GM12864 (cell line): ENCODE data around the gene SF1.

Experiments
- DNase-seq: peaks from one replicate; pipeline ENCODE4 v3.0.0-alpha.2; 2011; ENCODE audit warnings: low read depth
- H3K4me3 ChIP-seq: 2 replicates; pipeline ENCODE4 v1.5.1; 2011; ENCODE audit warnings: mild to moderate bottlenecking, low read depth, low read length, control low read depth
- TF ChIP-seq, protein P1 (sequence below): IDR thresholded peaks from 2 replicates; pipeline ENCODE4 v1.5.1; 2011; ENCODE audit warnings: low read depth, mild to moderate bottlenecking, moderate library complexity, low read length, control low read depth, inconsistent platforms; ENCODE audit errors: missing control alignments

Gene SF1

DNA sequence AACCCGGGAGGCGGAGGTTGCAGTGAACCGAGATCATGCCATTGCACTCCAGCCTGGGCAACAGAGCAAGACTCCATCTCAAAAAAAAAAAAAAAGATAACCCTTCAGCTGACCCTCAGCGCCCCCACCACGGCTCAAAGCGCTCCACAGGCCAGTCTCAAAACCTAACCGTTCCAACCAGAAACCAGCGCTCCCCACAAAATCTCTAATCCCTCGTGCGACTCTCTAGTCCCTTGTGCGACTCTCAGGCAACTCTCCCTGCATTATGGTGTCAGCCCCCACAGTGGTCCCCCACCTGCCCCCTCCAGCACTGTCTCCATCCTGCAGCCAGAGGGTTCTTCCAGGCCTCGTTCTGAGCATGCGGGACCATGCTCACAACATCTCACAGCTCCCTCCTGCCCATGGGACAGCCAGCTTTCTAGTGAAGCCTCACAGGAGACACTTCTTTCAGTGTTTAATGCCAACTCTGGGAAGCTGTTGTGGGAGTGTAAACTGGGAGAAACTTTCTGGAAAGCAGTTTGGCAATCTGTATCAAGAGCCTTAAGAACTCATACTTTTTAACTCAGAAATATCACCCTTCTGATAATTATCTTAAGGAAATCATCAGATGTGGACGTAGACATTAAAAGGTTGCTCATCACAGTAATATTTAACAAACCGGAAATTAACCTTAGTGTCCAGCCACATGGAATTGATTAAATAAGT, 30.2 kb downstream of the SF1 start:
- DNase-seq, result no peak
- TF ChIP-seq, protein P1, sequence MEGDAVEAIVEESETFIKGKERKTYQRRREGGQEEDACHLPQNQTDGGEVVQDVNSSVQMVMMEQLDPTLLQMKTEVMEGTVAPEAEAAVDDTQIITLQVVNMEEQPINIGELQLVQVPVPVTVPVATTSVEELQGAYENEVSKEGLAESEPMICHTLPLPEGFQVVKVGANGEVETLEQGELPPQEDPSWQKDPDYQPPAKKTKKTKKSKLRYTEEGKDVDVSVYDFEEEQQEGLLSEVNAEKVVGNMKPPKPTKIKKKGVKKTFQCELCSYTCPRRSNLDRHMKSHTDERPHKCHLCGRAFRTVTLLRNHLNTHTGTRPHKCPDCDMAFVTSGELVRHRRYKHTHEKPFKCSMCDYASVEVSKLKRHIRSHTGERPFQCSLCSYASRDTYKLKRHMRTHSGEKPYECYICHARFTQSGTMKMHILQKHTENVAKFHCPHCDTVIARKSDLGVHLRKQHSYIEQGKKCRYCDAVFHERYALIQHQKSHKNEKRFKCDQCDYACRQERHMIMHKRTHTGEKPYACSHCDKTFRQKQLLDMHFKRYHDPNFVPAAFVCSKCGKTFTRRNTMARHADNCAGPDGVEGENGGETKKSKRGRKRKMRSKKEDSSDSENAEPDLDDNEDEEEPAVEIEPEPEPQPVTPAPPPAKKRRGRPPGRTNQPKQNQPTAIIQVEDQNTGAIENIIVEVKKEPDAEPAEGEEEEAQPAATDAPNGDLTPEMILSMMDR, result no peak

DNA sequence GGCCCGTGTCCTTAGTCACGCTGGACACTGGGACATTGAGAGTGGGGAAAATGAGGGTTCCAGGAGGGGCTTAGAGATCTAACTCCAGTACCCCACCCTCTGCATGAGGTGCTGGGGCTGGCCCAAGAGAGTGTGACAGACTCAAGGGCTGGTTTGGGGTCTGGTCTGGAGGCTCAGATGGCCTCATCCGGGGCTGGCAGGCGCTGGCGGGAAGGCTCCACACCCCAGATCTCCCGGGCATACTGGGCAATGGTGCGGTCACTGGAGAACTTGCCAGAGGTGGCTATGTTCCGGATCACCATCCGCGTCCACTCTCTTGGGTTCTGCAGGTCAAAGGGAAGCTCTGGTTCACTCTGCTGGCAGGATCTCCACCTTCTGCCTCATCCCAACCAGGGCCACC, 31.9 kb downstream of the SF1 start:
- DNase-seq, result no peak
- TF ChIP-seq, protein P1, result no peak
- H3K4me3 ChIP-seq, result no peak overlapping the region

More for the DNA sequence above, 30.2 kb downstream of the SF1 start:
- no peak overlapping the region for H3K4me3 ChIP-seq

DNA sequence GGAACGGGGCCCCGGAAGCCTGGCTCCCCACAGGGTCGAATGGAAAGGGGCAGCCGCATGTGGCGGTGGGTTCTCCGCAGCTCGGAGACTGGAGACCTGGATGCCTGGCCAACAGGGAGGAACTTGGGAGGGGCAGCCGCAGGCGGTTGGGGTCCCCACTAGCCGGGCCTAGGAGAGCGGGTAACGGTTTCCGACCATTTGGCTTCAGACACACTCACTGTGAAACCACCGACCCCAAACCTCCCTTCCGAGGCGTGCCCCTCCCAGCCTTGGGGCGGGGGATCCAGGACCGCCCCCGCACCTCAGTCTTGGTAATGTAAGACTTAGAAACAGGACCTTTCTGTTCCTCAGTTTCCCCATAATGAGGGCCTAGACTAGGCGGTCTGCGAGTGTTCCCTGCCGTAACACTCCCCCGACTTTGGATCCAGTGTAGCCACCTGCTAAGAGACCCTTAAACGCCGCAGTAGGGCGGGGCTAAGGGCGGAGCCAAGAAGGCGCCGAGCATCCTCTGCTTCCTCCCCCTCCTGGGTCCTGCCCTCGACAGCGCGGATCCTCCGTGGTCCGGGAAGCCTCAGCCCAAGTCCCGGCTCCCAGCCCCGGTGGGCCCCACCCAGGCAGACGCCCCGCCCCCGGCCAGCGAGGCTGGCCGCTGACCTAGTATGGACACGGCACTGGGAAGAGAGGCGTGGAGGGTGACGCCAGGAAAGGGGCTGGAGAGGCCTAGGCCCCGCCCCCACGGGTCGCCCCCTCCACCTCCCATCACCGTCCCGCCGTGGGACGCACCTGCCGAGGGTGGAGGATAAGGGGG, 32.6 kb downstream of the SF1 start:
- TF ChIP-seq, protein P1, result no peak
- peak overlapping the region; percentile 49 for H3K4me3 ChIP-seq
- DNase-seq, result no peak

DNA sequence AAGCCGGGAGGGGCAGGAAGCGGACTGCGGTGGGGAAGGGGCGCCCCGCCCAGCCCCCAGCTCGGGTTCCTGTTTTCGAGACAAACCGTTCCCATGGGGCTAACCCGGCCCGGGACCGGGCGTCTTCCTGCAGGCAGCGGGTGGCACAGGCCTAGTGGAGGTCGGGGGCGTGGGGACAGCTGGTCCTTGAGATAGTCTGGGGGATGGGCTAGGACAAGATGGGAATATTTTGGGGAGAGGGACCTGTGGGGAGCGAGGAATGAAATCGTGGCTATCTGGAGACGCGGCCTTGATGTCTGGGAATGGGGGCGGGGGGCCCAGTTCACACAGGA, 33.2 kb downstream of the SF1 start:
- DNase-seq, result no peak
- peak overlapping the region; percentile 49 for H3K4me3 ChIP-seq
- TF ChIP-seq, protein P1, result no peak

DNA sequence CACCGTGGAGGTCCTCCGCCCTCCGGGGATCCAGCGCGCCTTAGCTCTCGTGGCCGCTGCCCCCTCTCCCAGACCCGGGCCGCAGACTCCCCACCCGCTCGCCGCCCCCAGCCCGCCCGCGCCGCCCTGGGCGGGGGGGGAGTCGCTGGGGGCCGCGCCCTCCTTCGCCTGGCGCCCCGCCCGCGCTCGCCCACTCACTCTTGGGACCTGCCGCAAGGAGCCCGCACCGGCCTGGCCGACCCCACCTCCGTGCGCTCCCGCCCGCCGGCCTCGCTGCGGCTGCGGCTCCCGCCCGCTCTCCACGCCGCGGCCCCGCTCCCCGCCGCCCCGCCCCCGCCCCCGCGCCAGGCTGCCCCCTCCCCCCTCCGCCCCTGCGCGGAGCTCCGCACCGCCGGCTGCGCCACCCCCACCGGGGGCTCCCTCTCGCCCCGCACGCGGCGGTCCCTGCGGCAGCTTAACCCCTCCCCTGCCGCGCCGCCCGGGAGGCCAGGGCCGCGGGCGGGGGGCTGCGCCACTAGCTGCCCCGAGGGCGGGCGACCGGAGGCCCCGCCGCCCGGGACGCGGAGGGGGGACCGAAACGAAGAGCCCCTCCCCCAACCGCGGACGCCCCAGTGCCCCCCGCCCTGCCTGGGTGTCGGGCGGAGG, 33.7 kb downstream of the SF1 start:
- H3K4me3 ChIP-seq, result peak overlapping the region; percentile 49
- TF ChIP-seq, protein P1, result no peak
- no peak for DNase-seq

DNA sequence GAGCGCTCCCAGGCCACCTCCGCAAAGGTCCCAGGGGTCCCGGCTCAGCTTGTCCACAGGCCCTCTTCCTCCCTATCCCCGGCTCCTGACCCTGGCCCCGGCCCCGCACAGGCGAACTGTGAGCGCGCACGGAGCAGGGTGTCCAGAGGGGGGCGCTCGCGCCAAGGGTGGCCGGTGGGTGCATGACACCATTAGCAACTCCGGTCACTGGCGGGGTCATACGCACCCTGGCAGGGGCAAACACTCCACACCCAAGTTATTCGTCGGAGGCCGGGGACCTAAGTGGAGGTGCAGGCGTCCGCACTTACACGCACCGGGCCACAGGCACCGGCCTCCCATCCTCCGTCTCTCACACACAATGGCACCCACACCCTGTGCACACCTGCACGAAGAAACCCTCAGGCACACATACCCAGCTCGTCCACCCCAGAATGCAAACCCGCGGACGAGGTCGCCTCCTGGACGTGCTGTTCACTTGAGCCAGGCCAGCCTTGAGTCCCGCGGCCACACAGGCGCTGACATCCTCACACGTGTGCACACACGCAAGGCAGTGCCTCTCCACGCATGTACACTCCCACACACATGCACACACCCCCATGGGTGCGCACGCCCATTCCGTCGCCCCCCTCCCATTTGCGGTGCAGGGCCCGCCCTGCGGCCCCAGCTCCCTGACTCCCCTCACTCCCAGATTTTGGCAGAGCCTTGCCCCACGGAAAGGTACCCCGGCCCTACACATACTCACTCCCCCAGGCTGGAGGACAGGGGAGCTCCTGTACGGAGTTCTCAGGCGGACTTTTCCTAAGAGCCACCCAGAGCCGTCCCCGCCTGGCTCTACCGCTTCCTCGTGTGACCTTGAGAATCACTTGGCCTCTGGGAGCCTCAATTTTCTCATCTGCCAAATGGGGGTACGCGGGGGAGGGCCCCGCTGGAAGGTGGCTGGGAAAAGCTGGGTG, 34.5 kb downstream of the SF1 start, which contains the start of gene RASGRP2:
TSS of gene RASGRP2 (minus strand) at position 552 of the 953 bp plus-strand sequence. CDS start 1,276 bp downstream, outside the sequence.
- DNase-seq, result no peak
- TF ChIP-seq, protein P1, result peak; percentile 63
- peak within 1 kb of the TSS; percentile 49 for H3K4me3 ChIP-seq
